Liver (tissue), 9 donors: ENCODE measurements around the gene GABRB1. TPM values are rescaled to one million over a fixed set of nuclear protein-coding genes. Genes with fewer than 3 reads are reported as not detected.

Experiments
- DNase-seq: peaks from one replicate; pipeline ENCODE4 v3.0.0-alpha.2; 2017; ENCODE audit warnings: low spot score
- H3K27ac ChIP-seq, 2 donors: one replicate each; pipeline ENCODE4 v1.7.0; 2013; ENCODE audit warnings: inconsistent platforms in 2 of 2, low read length in 2 of 2, control low read depth in 1 of 2, low read depth in 1 of 2, mild to moderate bottlenecking in 1 of 2
- H3K27me3 ChIP-seq, 4 donors: one replicate each; pipeline versions ENCODE4 v1.6.1 to v1.7.0; 2013; ENCODE audit warnings: low read length in 3 of 4, inconsistent platforms in 1 of 4, mild to moderate bottlenecking in 1 of 4, moderate library complexity in 1 of 4; ENCODE audit not compliant: control insufficient read depth in 4 of 4, insufficient read depth in 4 of 4
- H3K36me3 ChIP-seq, 4 donors: one replicate each; pipeline versions ENCODE4 v1.6.1 to v1.7.0; 2013; ENCODE audit warnings: low read length in 3 of 4, mild to moderate bottlenecking in 3 of 4, low read depth in 1 of 4, moderate library complexity in 1 of 4; ENCODE audit not compliant: control insufficient read depth in 4 of 4, insufficient read depth in 3 of 4
- H3K4me1 ChIP-seq, 4 donors: one replicate each; pipeline versions ENCODE4 v1.6.1 to v1.7.0; 2013; ENCODE audit warnings: low read length in 3 of 4, mild to moderate bottlenecking in 3 of 4, moderate library complexity in 1 of 4; ENCODE audit not compliant: control insufficient read depth in 4 of 4, insufficient read depth in 4 of 4
- H3K4me3 ChIP-seq, 3 donors: one replicate each; pipeline versions ENCODE4 v1.6.1 to v1.7.0; 2013; ENCODE audit warnings: low read length in 3 of 3, control low read depth in 1 of 3, low read depth in 1 of 3, mild to moderate bottlenecking in 1 of 3
- H3K9ac ChIP-seq, 2 donors: one replicate each; pipeline ENCODE4 v1.7.0; 2013; ENCODE audit warnings: low read length in 2 of 2, mild to moderate bottlenecking in 2 of 2, moderate library complexity in 2 of 2, control low read depth in 1 of 2, low read depth in 1 of 2
- H3K9me3 ChIP-seq, 4 donors: one replicate each; pipeline versions ENCODE4 v1.6.1 to v1.7.0; 2013; ENCODE audit warnings: low read length in 3 of 4; ENCODE audit not compliant: control insufficient read depth in 4 of 4
- ATF3 ChIP-seq: IDR thresholded peaks from 2 replicates; pipeline ENCODE4 v1.6.1; 2016; ENCODE audit warnings: antibody characterized with exemption
- CTCF ChIP-seq: fragments of 150-350 bp; IDR thresholded peaks from 2 replicates; pipeline ENCODE4 v1.5.1; 2017; ENCODE audit warnings: improper control_type of control experiment, low read depth, low read length; ENCODE audit not compliant: missing input control
- EGR1 ChIP-seq, 2 donors: IDR thresholded peaks; 2 replicates each; pipeline ENCODE4 v1.6.1; 2016 to 2018; ENCODE audit warnings: antibody characterized with exemption in 2 of 2, low read depth in 2 of 2
- FOXA1 ChIP-seq: IDR thresholded peaks from 2 replicates; pipeline ENCODE4 v1.6.1; 2016; ENCODE audit warnings: antibody characterized with exemption
- FOXA2 ChIP-seq: IDR thresholded peaks from 2 replicates; pipeline ENCODE4 v1.6.1; 2016; ENCODE audit warnings: antibody characterized with exemption
- GABPA ChIP-seq, 2 donors: IDR thresholded peaks in 1 of 2; conservative IDR thresholded peaks in 1 of 2; 2 replicates each; pipeline ENCODE4 v1.6.1; 2016; ENCODE audit warnings: antibody characterized with exemption in 2 of 2, mild to moderate bottlenecking in 1 of 2, moderate library complexity in 1 of 2
- HNF4A ChIP-seq, 2 donors: conservative IDR thresholded peaks; 2 replicates each; pipeline ENCODE4 v1.6.1; 2016; ENCODE audit warnings: antibody characterized with exemption in 2 of 2, mild to moderate bottlenecking in 2 of 2
- HNF4G ChIP-seq: IDR thresholded peaks from 2 replicates; pipeline ENCODE4 v1.6.1; 2016; ENCODE audit warnings: antibody characterized with exemption
- JUND ChIP-seq, 2 donors: IDR thresholded peaks; 2 replicates each; pipeline ENCODE4 v1.6.1; 2016; ENCODE audit warnings: antibody characterized with exemption in 2 of 2
- MAX ChIP-seq: IDR thresholded peaks from 2 replicates; pipeline ENCODE4 v1.6.1; 2016; ENCODE audit warnings: antibody characterized with exemption
- NR2F2 ChIP-seq: IDR thresholded peaks from 2 replicates; pipeline ENCODE4 v1.6.1; 2016; ENCODE audit warnings: antibody characterized with exemption
- RAD21 ChIP-seq, 2 donors: IDR thresholded peaks; 2 replicates each; pipeline ENCODE4 v1.6.1; 2016; ENCODE audit warnings: antibody characterized with exemption in 2 of 2, mild to moderate bottlenecking in 2 of 2
- REST ChIP-seq: IDR thresholded peaks from 2 replicates; pipeline ENCODE4 v1.6.1; 2016; ENCODE audit warnings: antibody characterized with exemption, mild to moderate bottlenecking
- RXRA ChIP-seq, 2 donors: IDR thresholded peaks; 2 replicates each; pipeline ENCODE4 v1.6.1; 2017 to 2018; ENCODE audit warnings: antibody characterized with exemption in 2 of 2, mild to moderate bottlenecking in 1 of 2
- SP1 ChIP-seq: IDR thresholded peaks from 2 replicates; pipeline ENCODE4 v1.6.1; 2018; ENCODE audit warnings: antibody characterized with exemption, mild to moderate bottlenecking
- TAF1 ChIP-seq: conservative IDR thresholded peaks from 2 replicates; pipeline ENCODE4 v1.6.1; 2016; ENCODE audit warnings: antibody characterized with exemption, mild to moderate bottlenecking
- YY1 ChIP-seq: IDR thresholded peaks from 2 replicates; pipeline ENCODE4 v1.6.1; 2016; ENCODE audit warnings: antibody characterized with exemption, mild to moderate bottlenecking
- ZBTB33 ChIP-seq: IDR thresholded peaks from 2 replicates; pipeline ENCODE4 v1.6.1; 2016; ENCODE audit warnings: antibody characterized with exemption
- WGBS: extraction: QIAGEN DNeasy Blood & Tissue Kit; methylation state at CpG from one replicate; pipeline ENCODE4 v1.1.7; 2013; 5-methylcytosine and 5-hydroxymethylcytosine counted together
- polyA plus RNA-seq, 2 donors: library from polyadenylated mRNA; stranded (reverse) in 1 of 2; unstranded in 1 of 2; fragments of 200-250 nt in 1 of 2; fragments of >200 nt in 1 of 2; fragmentation: Nextera tagmentation in 1 of 2; extraction: Ambion mirVana in 1 of 2; gene quantifications; one replicate each; pipeline versions ENCODE4 v1.2.1 to v1.2.3, GENCODE V29; 2013 to 2015
- total RNA-seq, 2 donors: library from RNA; depleted of rRNA; stranded (reverse); fragments of >200 nt; gene quantifications; one replicate each; pipeline ENCODE4 v1.2.3, GENCODE V29; 2014
- donor health status: healthy.
- donor health status: healthy.
- donor health status: healthy.
- donor health status: healthy.
- donor health status: healthy.

GABRB1 gene
- total and polyA plus RNA-seq, 4 donors: 0.17 to 1.3 TPM; not detected in 2

DNA sequence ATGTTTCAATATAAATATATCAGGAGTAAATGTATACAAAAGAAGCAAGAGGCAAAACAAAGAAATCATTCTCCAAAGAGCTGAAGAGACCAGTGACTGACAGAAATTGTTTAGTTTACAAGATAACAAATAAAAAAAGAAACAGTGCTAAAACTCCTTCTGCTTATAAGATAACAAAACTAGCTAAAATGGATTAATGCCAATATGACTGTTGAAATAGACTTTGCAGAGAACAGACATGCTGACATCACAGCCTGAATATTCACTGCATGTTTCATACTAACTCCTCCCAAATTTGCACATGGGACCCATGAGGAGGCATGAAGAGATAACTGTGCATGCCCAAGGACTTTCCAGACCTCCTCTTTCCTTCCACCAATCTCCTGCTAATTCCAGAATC is 31.8 kb upstream of the GABRB1 start:
- H3K27me3 ChIP-seq: peaks cover 0 to 5% (median 0%) of the 10 kb centered on the region in 4 donors
- no peak overlapping the region for H3K27ac ChIP-seq
- TF ChIP-seq RAD21 (IDR thresholded peaks at IDR 0.05) (no peak), GABPA (IDR thresholded peaks at IDR 0.05 in 1 of 2, conservative IDR thresholded peaks at IDR 0.05 in 1 of 2) (no peak), FOXA1 (no peak), SP1 (no peak), CTCF (no peak), TAF1 (no peak), NR2F2 (no peak), ATF3 (no peak), MAX (no peak), RXRA (IDR thresholded peaks at IDR 0.05) (no peak), HNF4A (conservative IDR thresholded peaks at IDR 0.05) (no peak), REST (no peak), HNF4G (no peak), YY1 (no peak), JUND (IDR thresholded peaks at IDR 0.05) (no peak)
- no peaks in the 10 kb centered on the region for H3K9me3 ChIP-seq
- no peaks in the 10 kb centered on the region for H3K36me3 ChIP-seq
- H3K4me1 ChIP-seq: no peaks in the 10 kb centered on the region
- DNase-seq: no peak
- H3K4me3 ChIP-seq: no peak overlapping the region
- H3K9ac ChIP-seq: no peak overlapping the region

DNA sequence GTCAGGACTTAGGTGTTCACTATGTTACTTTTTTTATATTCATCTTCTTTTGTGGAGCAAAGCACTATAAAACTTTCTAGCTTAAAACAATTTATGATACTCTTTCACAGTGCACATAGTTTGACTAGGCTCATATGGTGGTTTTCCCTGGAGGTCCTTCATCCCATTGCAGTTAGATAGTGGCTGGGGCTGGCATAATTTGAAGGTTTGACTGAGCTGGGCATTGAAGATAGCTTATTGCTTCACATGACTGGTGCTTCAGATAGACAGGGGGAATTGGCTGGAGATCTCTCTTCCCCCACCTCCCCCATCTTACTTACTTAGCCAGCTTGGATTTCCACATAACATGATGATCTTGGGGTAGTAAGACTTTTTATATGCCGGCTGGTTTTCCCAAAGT is 31.0 kb upstream of the GABRB1 start:
- 89% methylated on average over 1 of the region's 1 CpG for WGBS
- peaks cover 0 to 5% (median 0%) of the 10 kb centered on the region in 4 donors for H3K27me3 ChIP-seq
- TF ChIP-seq ZBTB33 (no peak), HNF4A (conservative IDR thresholded peaks at IDR 0.05) (no peak), MAX (no peak), RAD21 (IDR thresholded peaks at IDR 0.05) (no peak), ATF3 (no peak), REST (no peak), EGR1 (IDR thresholded peaks at IDR 0.05; ENCODE audit: low read depth in 2 of 2) (no peak), SP1 (no peak), FOXA2 (no peak), GABPA (IDR thresholded peaks at IDR 0.05 in 1 of 2, conservative IDR thresholded peaks at IDR 0.05 in 1 of 2) (no peak), TAF1 (no peak)
- H3K36me3 ChIP-seq: no peaks in the 10 kb centered on the region
- no peak for DNase-seq
- no peaks in the 10 kb centered on the region for H3K4me1 ChIP-seq
- H3K9ac ChIP-seq: no peak overlapping the region
- H3K9me3 ChIP-seq: no peaks in the 10 kb centered on the region
- H3K4me3 ChIP-seq: no peak overlapping the region
- H3K27ac ChIP-seq: no peak overlapping the region
